ENCODE results near the gene FCN3. TPM values are rescaled to one million over a fixed set of nuclear protein-coding genes. Genes with fewer than 3 reads are reported as not detected.

Gene FCN3
- polyA plus RNA-seq (2012; ENCODE audit: insufficient read depth, insufficient read length, low read depth) = not detected

- H3K4me1 ChIP-seq = no peaks in the 10 kb centered on the region
- H3K9me3 ChIP-seq = no peaks in the 10 kb centered on the region
Observed at GRCh38 chr1:27374362-27375086, at the start of gene FCN3. Gene FCN3, minus strand, starts transcription at chr1:27374824. Its CDS starts 6 bp downstream, at chr1:27374818.

GRCh38 chr1:27423709-27424108 lies 49.1 kb upstream of the FCN3 start:
- H3K4me3 ChIP-seq (ENCODE audit: low read depth, low read length) = no peak overlapping the region
- TF ChIP-seq CTCF (IDR thresholded peaks at IDR 0.05; ENCODE audit: low read depth, low read length) = no peak
- no peaks in the 10 kb centered on the region for H3K4me1 ChIP-seq
- no peaks in the 10 kb centered on the region for H3K27me3 ChIP-seq
- no peaks in the 10 kb centered on the region for H3K9me3 ChIP-seq
- DNase-seq = no peak
- H3K36me3 ChIP-seq = no peaks in the 10 kb centered on the region

More at GRCh38 chr1:27374362-27375086, at the start of gene FCN3:
- H3K4me3 ChIP-seq (ENCODE audit: low read depth, low read length) = no peak within 1 kb of the TSS
- no peak for TF ChIP-seq CTCF (IDR thresholded peaks at IDR 0.05; ENCODE audit: low read depth, low read length)
- no peaks in the 10 kb centered on the region for H3K36me3 ChIP-seq
- DNase-seq = no peak
- H3K27me3 ChIP-seq = no peaks in the 10 kb centered on the region

- Histone ChIP-seq H3K4me1 (no peaks in the 10 kb centered on the region), H3K4me3 (ENCODE audit: low read depth, low read length) (no peak overlapping the region), H3K27me3 (no peaks in the 10 kb centered on the region), H3K36me3 (no peaks in the 10 kb centered on the region; the same call in none of the 2 replicates), H3K9me3 (no peaks in the 10 kb centered on the region)
- TF ChIP-seq CTCF (IDR thresholded peaks at IDR 0.05; ENCODE audit: low read depth, low read length) = no peak
- DNase-seq = no peak
Observed at GRCh38 chr1:27418326-27419185, 43.9 kb upstream of the FCN3 start.

- H3K36me3 ChIP-seq = no peaks in the 10 kb centered on the region; the same call in none of the 2 replicates
- no peaks in the 10 kb centered on the region for H3K4me1 ChIP-seq
- H3K4me3 ChIP-seq (ENCODE audit: low read depth, low read length) = no peak overlapping the region
- no peaks in the 10 kb centered on the region for H3K27me3 ChIP-seq
- no peaks in the 10 kb centered on the region for H3K9me3 ChIP-seq
- no peak for TF ChIP-seq CTCF (IDR thresholded peaks at IDR 0.05; ENCODE audit: low read depth, low read length)
- no peak for DNase-seq
Observed at GRCh38 chr1:27417713-27418112, 43.1 kb upstream of the FCN3 start.

GRCh38 chr1:27416387-27417111 lies 41.9 kb upstream of the FCN3 start:
- TF ChIP-seq CTCF (IDR thresholded peaks at IDR 0.05; ENCODE audit: low read depth, low read length) = peak; percentile 73
- peak; percentile 48 for DNase-seq
- H3K27me3 ChIP-seq = no peaks in the 10 kb centered on the region
- no peaks in the 10 kb centered on the region for H3K9me3 ChIP-seq
- no peaks in the 10 kb centered on the region for H3K4me1 ChIP-seq
- no peak overlapping the region for H3K4me3 ChIP-seq (ENCODE audit: low read depth, low read length)
- no peaks in the 10 kb centered on the region; the same call in none of the 2 replicates for H3K36me3 ChIP-seq

Measured in BE2C (cell line).